Parathyroid adenoma (tissue), 2 donors: ENCODE results near the gene POLR3H.
A peak's percentile ranks its signal among the peaks of the same experiment; 100 is the strongest.

Experiments
- H2AFZ ChIP-seq: fragments of 300-600 bp; sonication (generic); one replicate; pipeline ENCODE4 v1.7.0; 2017; ENCODE audit warnings: antibody characterized with exemption, mild to moderate bottlenecking
- H3K27ac ChIP-seq: fragments of 300-600 bp; sonication (generic); one replicate; pipeline ENCODE4 v1.7.0; 2017
- H3K27me3 ChIP-seq: fragments of 300-600 bp; sonication (generic); one replicate; pipeline ENCODE4 v1.7.0; 2017; ENCODE audit warnings: low read length; ENCODE audit not compliant: control insufficient read depth, insufficient read depth
- H3K36me3 ChIP-seq: fragments of 300-600 bp; sonication (generic); one replicate; pipeline ENCODE4 v1.7.0; 2017; ENCODE audit warnings: low read length; ENCODE audit not compliant: control insufficient read depth, insufficient read depth
- H3K4me1 ChIP-seq: fragments of 300-600 bp; sonication (generic); one replicate; pipeline ENCODE4 v1.7.0; 2017; ENCODE audit warnings: control low read depth
- H3K4me2 ChIP-seq: fragments of 300-600 bp; sonication (generic); one replicate; pipeline ENCODE4 v1.7.0; 2017; ENCODE audit warnings: low read length
- H3K4me3 ChIP-seq: fragments of 300-600 bp; sonication (generic); one replicate; pipeline ENCODE4 v1.7.0; 2017; ENCODE audit warnings: low read depth, low read length
- H3K79me2 ChIP-seq: fragments of 300-600 bp; sonication (generic); one replicate; pipeline ENCODE4 v1.7.0; 2017; ENCODE audit warnings: control low read depth
- H3K9ac ChIP-seq: fragments of 300-600 bp; sonication (generic); one replicate; pipeline ENCODE4 v1.7.0; 2017; ENCODE audit warnings: mild to moderate bottlenecking
- H3K9me3 ChIP-seq: fragments of 300-600 bp; sonication (generic); one replicate; pipeline ENCODE4 v1.7.0; 2017; ENCODE audit warnings: low read length; ENCODE audit not compliant: control insufficient read depth
- TF ChIP-seq, protein P1 (sequence below): fragments of 300-600 bp; sonication (generic); IDR thresholded peaks from one replicate; pipeline ENCODE4 v1.7.0; 2017; ENCODE audit warnings: antibody characterized with exemption, mild to moderate bottlenecking
- donor health status: primary hyperparathyroidism.

Gene POLR3H

GRCh38 chr22:41481131-41481830, 63.0 kb downstream of the POLR3H start:
- Histone ChIP-seq H3K27me3 (no peaks in the 10 kb centered on the region), H3K27ac (peak overlapping the region; percentile 37), H3K4me1 (peaks cover 20% of the 10 kb centered on the region), H3K4me2 (peak overlapping the region; percentile 7), H3K9me3 (no peaks in the 10 kb centered on the region), H3K36me3 (no peaks in the 10 kb centered on the region), H2AFZ (no peak overlapping the region), H3K9ac (no peak overlapping the region), H3K79me2 (peaks cover 69% of the 10 kb centered on the region), H3K4me3 (no peak overlapping the region)
- TF ChIP-seq, protein P1, sequence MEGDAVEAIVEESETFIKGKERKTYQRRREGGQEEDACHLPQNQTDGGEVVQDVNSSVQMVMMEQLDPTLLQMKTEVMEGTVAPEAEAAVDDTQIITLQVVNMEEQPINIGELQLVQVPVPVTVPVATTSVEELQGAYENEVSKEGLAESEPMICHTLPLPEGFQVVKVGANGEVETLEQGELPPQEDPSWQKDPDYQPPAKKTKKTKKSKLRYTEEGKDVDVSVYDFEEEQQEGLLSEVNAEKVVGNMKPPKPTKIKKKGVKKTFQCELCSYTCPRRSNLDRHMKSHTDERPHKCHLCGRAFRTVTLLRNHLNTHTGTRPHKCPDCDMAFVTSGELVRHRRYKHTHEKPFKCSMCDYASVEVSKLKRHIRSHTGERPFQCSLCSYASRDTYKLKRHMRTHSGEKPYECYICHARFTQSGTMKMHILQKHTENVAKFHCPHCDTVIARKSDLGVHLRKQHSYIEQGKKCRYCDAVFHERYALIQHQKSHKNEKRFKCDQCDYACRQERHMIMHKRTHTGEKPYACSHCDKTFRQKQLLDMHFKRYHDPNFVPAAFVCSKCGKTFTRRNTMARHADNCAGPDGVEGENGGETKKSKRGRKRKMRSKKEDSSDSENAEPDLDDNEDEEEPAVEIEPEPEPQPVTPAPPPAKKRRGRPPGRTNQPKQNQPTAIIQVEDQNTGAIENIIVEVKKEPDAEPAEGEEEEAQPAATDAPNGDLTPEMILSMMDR: no peak

DNA sequence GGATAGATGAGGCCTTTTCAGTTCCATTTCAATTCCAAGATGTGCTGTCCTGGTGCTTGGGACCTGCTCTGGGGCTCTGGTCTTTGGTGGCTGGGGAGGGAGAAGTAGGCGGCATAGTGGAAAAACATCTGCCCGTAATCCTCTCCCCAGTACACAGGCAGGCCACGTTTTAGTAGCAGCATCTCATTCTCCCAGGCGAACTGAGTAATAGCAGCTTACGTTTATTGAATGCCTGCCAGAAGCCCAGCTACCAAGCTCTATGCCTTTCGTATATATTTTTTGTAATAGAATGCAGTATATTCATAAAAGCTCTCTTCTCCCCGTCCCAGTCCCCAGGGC, 63.9 kb downstream of the POLR3H start:
- TF ChIP-seq, protein P1: no peak
- Histone ChIP-seq H3K79me2 (peaks cover 73% of the 10 kb centered on the region), H3K4me1 (peaks cover 15% of the 10 kb centered on the region)

DNA sequence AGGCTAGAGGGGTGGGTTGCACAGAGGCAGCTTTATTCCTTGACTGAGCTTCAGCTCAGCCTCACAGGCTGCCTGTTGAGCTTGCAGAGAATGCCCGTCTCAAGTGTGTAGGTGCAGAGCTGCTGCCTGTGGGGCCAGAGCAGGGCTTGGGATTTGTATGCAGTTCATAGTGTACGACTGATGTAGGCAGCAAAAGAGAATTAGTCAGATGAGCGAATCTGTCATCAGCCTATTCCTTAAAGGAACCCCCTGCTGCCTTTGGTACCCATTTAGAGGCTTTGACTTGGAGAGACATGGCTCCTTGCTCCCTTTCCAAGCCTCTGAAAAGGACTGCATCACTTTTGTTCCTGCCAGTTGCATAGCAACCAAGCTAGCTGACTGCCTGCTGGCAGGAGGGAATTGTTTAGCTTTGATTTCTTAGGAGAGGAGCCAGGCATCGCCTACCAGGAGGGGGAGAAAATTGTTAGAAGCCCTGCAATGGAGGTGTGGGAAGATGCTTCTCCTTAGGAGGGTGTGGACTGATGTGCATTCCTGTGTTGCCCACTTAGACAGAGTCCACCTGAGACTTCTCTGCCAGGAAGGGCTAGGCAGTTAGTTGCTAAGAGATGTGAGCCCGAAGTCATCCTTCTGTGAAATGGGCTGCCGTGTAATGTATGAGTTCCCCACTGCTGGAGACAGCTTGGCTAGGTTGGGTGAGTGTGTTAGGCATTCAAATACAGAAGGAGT, 64.4 kb downstream of the POLR3H start:
- H3K9ac ChIP-seq: no peak overlapping the region
- H3K4me3 ChIP-seq: no peak overlapping the region
- no peaks in the 10 kb centered on the region for H3K27me3 ChIP-seq
- peaks cover 76% of the 10 kb centered on the region for H3K79me2 ChIP-seq
- H3K4me2 ChIP-seq: no peak overlapping the region
- no peak overlapping the region for H2AFZ ChIP-seq
- no peak overlapping the region for H3K27ac ChIP-seq
- H3K9me3 ChIP-seq: no peaks in the 10 kb centered on the region
- H3K4me1 ChIP-seq: peaks cover 15% of the 10 kb centered on the region
- TF ChIP-seq, protein P1: no peak
- H3K36me3 ChIP-seq: no peaks in the 10 kb centered on the region

More for the DNA sequence above, 63.9 kb downstream of the POLR3H start:
- H3K27me3 ChIP-seq: no peaks in the 10 kb centered on the region
- H3K9me3 ChIP-seq: no peaks in the 10 kb centered on the region
- no peaks in the 10 kb centered on the region for H3K36me3 ChIP-seq
- H3K4me3 ChIP-seq: no peak overlapping the region
- no peak overlapping the region for H3K4me2 ChIP-seq
- no peak overlapping the region for H3K9ac ChIP-seq
- peak overlapping the region; percentile 37 for H3K27ac ChIP-seq
- H2AFZ ChIP-seq: no peak overlapping the region

GRCh38 chr22:41478891-41479521, 65.3 kb downstream of the POLR3H start:
- Histone ChIP-seq H2AFZ (no peak overlapping the region), H3K79me2 (peaks cover 77% of the 10 kb centered on the region), H3K4me2 (no peak overlapping the region), H3K4me3 (no peak overlapping the region), H3K27me3 (no peaks in the 10 kb centered on the region), H3K9ac (no peak overlapping the region), H3K9me3 (no peaks in the 10 kb centered on the region), H3K4me1 (peaks cover 15% of the 10 kb centered on the region), H3K27ac (no peak overlapping the region), H3K36me3 (no peaks in the 10 kb centered on the region)
- TF ChIP-seq, protein P1: no peak
